ENCODE data around the gene PRX. TPM values are rescaled to one million over a fixed set of nuclear protein-coding genes. Genes with fewer than 3 reads are reported as not detected.

The PRX gene
- total RNA-seq, 2 donors from 2014 or later, result 3.3 to 6.4 TPM

GRCh38 chr19:40380199-40381037 lies 32.8 kb downstream of the PRX start:
- Mint-ChIP-seq H3K27ac (no peak overlapping the region), H3K36me3 (ENCODE audit: low read depth) (peaks cover 15% of the 10 kb centered on the region), H3K9me3 (no peaks in the 10 kb centered on the region), H3K4me1 (peaks cover 2% of the 10 kb centered on the region), H3K27me3 (ENCODE audit: insufficient read depth) (peaks cover 2% of the 10 kb centered on the region), H3K4me3 (no peak overlapping the region)
- 90 to 95% methylated on average over 27 to 37 of the region's 37 CpGs for WGBS, 2 experiments (ENCODE audit: insufficient coverage in 1 of 2, insufficient read length in 1 of 2)
- Histone ChIP-seq H3K36me3 (ENCODE audit: control insufficient read depth, insufficient read depth, low read length) (peaks cover 4% of the 10 kb centered on the region), H3K4me3 (ENCODE audit: low read length) (no peak overlapping the region), H3K9me3 (ENCODE audit: control insufficient read depth, low read length) (no peaks in the 10 kb centered on the region), H3K27me3 (ENCODE audit: control insufficient read depth, insufficient read depth, low read length, poor library complexity, severe bottlenecking) (no peaks in the 10 kb centered on the region), H3K9ac (ENCODE audit: extremely low read depth, low read length, poor library complexity, severe bottlenecking) (no peak overlapping the region), H3K27ac (ENCODE audit: low read depth, low read length) (no peak overlapping the region), H3K4me1 (ENCODE audit: control insufficient read depth, insufficient read depth, low read length) (no peaks in the 10 kb centered on the region)
- no peak for DNase-seq
- no peak for TF ChIP-seq CTCF (conservative IDR thresholded peaks at IDR 0.05)

- no peaks in the 10 kb centered on the region for H3K9me3 ChIP-seq (ENCODE audit: control insufficient read depth, low read length)
- peaks cover 21% of the 10 kb centered on the region for H3K36me3 Mint-ChIP-seq (ENCODE audit: low read depth)
- no peaks in the 10 kb centered on the region for H3K4me1 ChIP-seq (ENCODE audit: control insufficient read depth, insufficient read depth, low read length)
- no peak overlapping the region for H3K9ac ChIP-seq (ENCODE audit: extremely low read depth, low read length, poor library complexity, severe bottlenecking)
- H3K4me3 ChIP-seq (ENCODE audit: low read length), result no peak overlapping the region
- no peaks in the 10 kb centered on the region for H3K27me3 Mint-ChIP-seq (ENCODE audit: insufficient read depth)
- H3K27ac ChIP-seq (ENCODE audit: low read depth, low read length), result no peak overlapping the region
- H3K27me3 ChIP-seq (ENCODE audit: control insufficient read depth, insufficient read depth, low read length, poor library complexity, severe bottlenecking), result no peaks in the 10 kb centered on the region
- H3K36me3 ChIP-seq (ENCODE audit: control insufficient read depth, insufficient read depth, low read length), result peaks cover 4% of the 10 kb centered on the region
- H3K4me3 Mint-ChIP-seq, result no peak overlapping the region
- H3K27ac Mint-ChIP-seq, result no peak overlapping the region
- TF ChIP-seq CTCF (conservative IDR thresholded peaks at IDR 0.05), result no peak
- 92 to 93% methylated on average over 5 to 11 of the region's 11 CpGs for WGBS, 2 experiments (ENCODE audit: insufficient coverage in 1 of 2, insufficient read length in 1 of 2)
- no peak for DNase-seq
- no peaks in the 10 kb centered on the region for H3K9me3 Mint-ChIP-seq
- peaks cover 2% of the 10 kb centered on the region for H3K4me1 Mint-ChIP-seq
Measured at GRCh38 chr19:40379446-40380198, 33.6 kb downstream of the PRX start.

- no peak for DNase-seq
- peaks cover 12% of the 10 kb centered on the region for H3K36me3 ChIP-seq (ENCODE audit: control insufficient read depth, insufficient read depth, low read length)
- H3K27ac ChIP-seq (ENCODE audit: low read depth, low read length), result no peak overlapping the region
- H3K27me3 ChIP-seq (ENCODE audit: control insufficient read depth, insufficient read depth, low read length, poor library complexity, severe bottlenecking), result no peaks in the 10 kb centered on the region
- H3K27ac Mint-ChIP-seq, result no peak overlapping the region
- no peak overlapping the region for H3K4me3 ChIP-seq (ENCODE audit: low read length)
- H3K4me1 Mint-ChIP-seq, result peaks cover 2% of the 10 kb centered on the region
- peaks cover 30% of the 10 kb centered on the region for H3K36me3 Mint-ChIP-seq (ENCODE audit: low read depth)
- no peak overlapping the region for H3K9ac ChIP-seq (ENCODE audit: extremely low read depth, low read length, poor library complexity, severe bottlenecking)
- no peaks in the 10 kb centered on the region for H3K4me1 ChIP-seq (ENCODE audit: control insufficient read depth, insufficient read depth, low read length)
- H3K4me3 Mint-ChIP-seq, result no peak overlapping the region
- no peak for TF ChIP-seq CTCF (conservative IDR thresholded peaks at IDR 0.05)
- no peaks in the 10 kb centered on the region for H3K27me3 Mint-ChIP-seq (ENCODE audit: insufficient read depth)
- 90 to 100% methylated on average over 2 of the region's 2 CpGs for WGBS, 2 experiments (ENCODE audit: insufficient coverage in 1 of 2, insufficient read length in 1 of 2)
- no peaks in the 10 kb centered on the region for H3K9me3 Mint-ChIP-seq
- H3K9me3 ChIP-seq (ENCODE audit: control insufficient read depth, low read length), result no peaks in the 10 kb centered on the region
Measured at GRCh38 chr19:40378509-40378908, 34.7 kb downstream of the PRX start.
